ENCODE results near the gene LCN6.
A peak's percentile ranks its signal among the peaks of the same experiment; 100 is the strongest.

LCN6 gene

DNA sequence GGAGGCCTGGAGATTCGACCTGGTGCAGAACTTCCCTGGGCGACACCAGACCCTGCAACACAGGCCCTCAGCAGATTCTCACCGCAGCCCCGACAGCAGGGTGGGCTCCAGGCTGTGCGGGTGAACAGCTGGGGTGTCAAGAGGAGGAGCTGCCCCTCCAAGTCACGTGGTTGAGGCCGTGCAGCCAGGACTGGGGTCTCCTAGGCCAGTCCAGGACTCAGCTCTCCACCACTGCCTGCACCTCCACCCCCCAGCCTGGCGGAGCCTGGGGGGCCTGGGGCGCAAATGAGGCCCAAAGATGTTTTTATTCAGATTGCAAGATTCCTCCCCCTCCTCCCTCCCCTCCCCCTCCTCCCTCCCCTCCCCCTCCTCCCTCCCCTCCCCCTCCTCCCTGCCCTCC lies 51.8 kb downstream of the LCN6 start:
- Histone ChIP-seq H3K27me3 (no peaks in the 10 kb centered on the region), H3K4me3 (ENCODE audit: low read depth, low read length) (no peak overlapping the region), H3K4me1 (no peaks in the 10 kb centered on the region; the same call in 1 of the 2 replicates), H3K36me3 (no peaks in the 10 kb centered on the region), H3K9me3 (no peaks in the 10 kb centered on the region; the same call in 1 of the 2 replicates)
- DNase-seq, result no peak
- TF ChIP-seq, protein P1, sequence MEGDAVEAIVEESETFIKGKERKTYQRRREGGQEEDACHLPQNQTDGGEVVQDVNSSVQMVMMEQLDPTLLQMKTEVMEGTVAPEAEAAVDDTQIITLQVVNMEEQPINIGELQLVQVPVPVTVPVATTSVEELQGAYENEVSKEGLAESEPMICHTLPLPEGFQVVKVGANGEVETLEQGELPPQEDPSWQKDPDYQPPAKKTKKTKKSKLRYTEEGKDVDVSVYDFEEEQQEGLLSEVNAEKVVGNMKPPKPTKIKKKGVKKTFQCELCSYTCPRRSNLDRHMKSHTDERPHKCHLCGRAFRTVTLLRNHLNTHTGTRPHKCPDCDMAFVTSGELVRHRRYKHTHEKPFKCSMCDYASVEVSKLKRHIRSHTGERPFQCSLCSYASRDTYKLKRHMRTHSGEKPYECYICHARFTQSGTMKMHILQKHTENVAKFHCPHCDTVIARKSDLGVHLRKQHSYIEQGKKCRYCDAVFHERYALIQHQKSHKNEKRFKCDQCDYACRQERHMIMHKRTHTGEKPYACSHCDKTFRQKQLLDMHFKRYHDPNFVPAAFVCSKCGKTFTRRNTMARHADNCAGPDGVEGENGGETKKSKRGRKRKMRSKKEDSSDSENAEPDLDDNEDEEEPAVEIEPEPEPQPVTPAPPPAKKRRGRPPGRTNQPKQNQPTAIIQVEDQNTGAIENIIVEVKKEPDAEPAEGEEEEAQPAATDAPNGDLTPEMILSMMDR (IDR thresholded peaks at IDR 0.05; ENCODE audit: low read depth, low read length), result no peak

- no peaks in the 10 kb centered on the region for H3K27me3 ChIP-seq
- no peak for DNase-seq
- no peaks in the 10 kb centered on the region; the same call in 1 of the 2 replicates for H3K4me1 ChIP-seq
- H3K4me3 ChIP-seq (ENCODE audit: low read depth, low read length), result no peak overlapping the region
- no peaks in the 10 kb centered on the region; the same call in 1 of the 2 replicates for H3K9me3 ChIP-seq
- H3K36me3 ChIP-seq, result no peaks in the 10 kb centered on the region
- TF ChIP-seq, protein P1 (IDR thresholded peaks at IDR 0.05; ENCODE audit: low read depth, low read length), result no peak
These were observed 52.4 kb downstream of the LCN6 start for GRCh38 chr9:136695955-136696354.

- Histone ChIP-seq H3K4me1 (no peaks in the 10 kb centered on the region; the same call in 1 of the 2 replicates), H3K36me3 (no peaks in the 10 kb centered on the region), H3K9me3 (no peaks in the 10 kb centered on the region; the same call in 1 of the 2 replicates), H3K27me3 (no peaks in the 10 kb centered on the region), H3K4me3 (ENCODE audit: low read depth, low read length) (no peak overlapping the region)
- no peak for DNase-seq
- TF ChIP-seq, protein P1 (IDR thresholded peaks at IDR 0.05; ENCODE audit: low read depth, low read length), result no peak
These were observed 52.9 kb downstream of the LCN6 start for GRCh38 chr9:136695435-136695895.

GRCh38 chr9:136694872-136695247 lies 53.5 kb downstream of the LCN6 start:
- no peaks in the 10 kb centered on the region for H3K27me3 ChIP-seq

GRCh38 chr9:136694163-136694871 lies 54.0 kb downstream of the LCN6 start:
- no peaks in the 10 kb centered on the region for H3K9me3 ChIP-seq
- no peak overlapping the region for H3K4me3 ChIP-seq (ENCODE audit: low read depth, low read length)
- H3K4me1 ChIP-seq, result no peaks in the 10 kb centered on the region; the same call in 1 of the 2 replicates
- peak; percentile 83 for DNase-seq
- no peaks in the 10 kb centered on the region for H3K36me3 ChIP-seq
- TF ChIP-seq, protein P1 (IDR thresholded peaks at IDR 0.05; ENCODE audit: low read depth, low read length), result peak; percentile 78
- H3K27me3 ChIP-seq, result no peaks in the 10 kb centered on the region

More at GRCh38 chr9:136694872-136695247, 53.5 kb downstream of the LCN6 start:
- H3K36me3 ChIP-seq, result no peaks in the 10 kb centered on the region
- no peaks in the 10 kb centered on the region; the same call in 1 of the 2 replicates for H3K4me1 ChIP-seq
- H3K4me3 ChIP-seq (ENCODE audit: low read depth, low read length), result no peak overlapping the region
- DNase-seq, result no peak
- TF ChIP-seq, protein P1 (IDR thresholded peaks at IDR 0.05; ENCODE audit: low read depth, low read length), result no peak
- no peaks in the 10 kb centered on the region for H3K9me3 ChIP-seq
